Measurements from ENCODE around the gene MLYCD. TPM values are rescaled to one million over a fixed set of nuclear protein-coding genes. Genes with fewer than 3 reads are reported as not detected.

Gene MLYCD
- total RNA-seq, 1 experiment from 2014 or later: 2.0 TPM

DNA sequence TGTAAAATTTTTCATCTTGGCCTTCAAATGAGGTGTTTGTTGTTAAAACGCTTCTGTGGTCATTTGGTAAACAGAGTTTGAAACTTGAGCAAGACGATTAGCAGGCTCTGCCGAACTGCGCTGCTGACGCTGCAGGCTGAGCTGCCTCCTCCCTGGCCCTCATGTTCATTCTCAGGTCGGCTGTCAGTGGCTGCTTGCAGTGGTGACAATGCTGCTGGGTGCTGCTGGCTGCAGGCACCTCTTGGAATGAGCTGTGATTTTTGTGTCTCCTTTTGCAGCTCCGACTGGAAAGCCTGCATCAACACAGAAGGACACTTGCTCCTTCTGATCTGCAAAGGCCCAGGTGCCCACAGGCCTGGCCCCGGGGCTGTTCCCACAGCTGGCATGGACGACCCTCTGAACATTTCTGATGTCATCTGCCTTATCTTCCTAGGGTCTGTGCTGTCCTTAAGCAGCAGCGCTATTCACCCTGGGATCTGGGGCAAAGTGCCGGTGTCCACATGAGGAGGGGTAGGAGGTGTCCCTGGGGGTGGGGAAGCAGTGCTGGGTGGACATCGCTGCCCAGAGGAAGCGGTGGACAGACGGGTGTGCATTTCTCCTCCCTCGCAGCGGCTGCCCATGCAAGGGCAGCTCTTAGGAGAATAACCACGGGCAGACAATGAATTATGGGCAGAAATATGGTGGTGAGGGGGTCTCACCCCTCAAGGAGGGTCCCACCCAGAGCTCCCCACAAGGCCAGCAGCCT, 31.1 kb downstream of the MLYCD start:
- H3K4me3 ChIP-seq (ENCODE audit: low read depth, low read length, poor library complexity, severe bottlenecking): no peak overlapping the region
- BruUV-seq (replicated peaks): no TSS peak
- ChIA-PET POLR2A (ENCODE audit: low non-redundant PET) (no interaction called here), CTCF (no interaction called here)
- H3K27ac ChIP-seq (ENCODE audit: low read depth, low read length, poor library complexity, severe bottlenecking): no peak overlapping the region
- H3K4me1 ChIP-seq (ENCODE audit: insufficient read depth, low read length, poor library complexity, severe bottlenecking): no peaks in the 10 kb centered on the region
- intact Hi-C loops (cut with micrococcal nuclease; ENCODE audit: unreplicated experiment): no loop called here
- H3K36me3 ChIP-seq (ENCODE audit: insufficient read depth, low read length, poor library complexity, severe bottlenecking): no peaks in the 10 kb centered on the region
- H3K9me3 ChIP-seq (ENCODE audit: low read depth, low read length, poor library complexity, severe bottlenecking): no peaks in the 10 kb centered on the region
- peaks cover 5% of the 10 kb centered on the region for H3K27me3 ChIP-seq (replicated peaks; ENCODE audit: insufficient read depth, low read depth, low read length, poor library complexity)
- no peak for DNase-seq (ENCODE audit: low spot score)
- TF ChIP-seq, protein P1, sequence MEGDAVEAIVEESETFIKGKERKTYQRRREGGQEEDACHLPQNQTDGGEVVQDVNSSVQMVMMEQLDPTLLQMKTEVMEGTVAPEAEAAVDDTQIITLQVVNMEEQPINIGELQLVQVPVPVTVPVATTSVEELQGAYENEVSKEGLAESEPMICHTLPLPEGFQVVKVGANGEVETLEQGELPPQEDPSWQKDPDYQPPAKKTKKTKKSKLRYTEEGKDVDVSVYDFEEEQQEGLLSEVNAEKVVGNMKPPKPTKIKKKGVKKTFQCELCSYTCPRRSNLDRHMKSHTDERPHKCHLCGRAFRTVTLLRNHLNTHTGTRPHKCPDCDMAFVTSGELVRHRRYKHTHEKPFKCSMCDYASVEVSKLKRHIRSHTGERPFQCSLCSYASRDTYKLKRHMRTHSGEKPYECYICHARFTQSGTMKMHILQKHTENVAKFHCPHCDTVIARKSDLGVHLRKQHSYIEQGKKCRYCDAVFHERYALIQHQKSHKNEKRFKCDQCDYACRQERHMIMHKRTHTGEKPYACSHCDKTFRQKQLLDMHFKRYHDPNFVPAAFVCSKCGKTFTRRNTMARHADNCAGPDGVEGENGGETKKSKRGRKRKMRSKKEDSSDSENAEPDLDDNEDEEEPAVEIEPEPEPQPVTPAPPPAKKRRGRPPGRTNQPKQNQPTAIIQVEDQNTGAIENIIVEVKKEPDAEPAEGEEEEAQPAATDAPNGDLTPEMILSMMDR (conservative IDR thresholded peaks at IDR 0.05; ENCODE audit: low read depth, low read length): no peak
- no peak for TF ChIP-seq EZH2 (IDR thresholded peaks at IDR 0.05; ENCODE audit: borderline replicate concordance, low read depth, low read length, poor library complexity, severe bottlenecking)

DNA sequence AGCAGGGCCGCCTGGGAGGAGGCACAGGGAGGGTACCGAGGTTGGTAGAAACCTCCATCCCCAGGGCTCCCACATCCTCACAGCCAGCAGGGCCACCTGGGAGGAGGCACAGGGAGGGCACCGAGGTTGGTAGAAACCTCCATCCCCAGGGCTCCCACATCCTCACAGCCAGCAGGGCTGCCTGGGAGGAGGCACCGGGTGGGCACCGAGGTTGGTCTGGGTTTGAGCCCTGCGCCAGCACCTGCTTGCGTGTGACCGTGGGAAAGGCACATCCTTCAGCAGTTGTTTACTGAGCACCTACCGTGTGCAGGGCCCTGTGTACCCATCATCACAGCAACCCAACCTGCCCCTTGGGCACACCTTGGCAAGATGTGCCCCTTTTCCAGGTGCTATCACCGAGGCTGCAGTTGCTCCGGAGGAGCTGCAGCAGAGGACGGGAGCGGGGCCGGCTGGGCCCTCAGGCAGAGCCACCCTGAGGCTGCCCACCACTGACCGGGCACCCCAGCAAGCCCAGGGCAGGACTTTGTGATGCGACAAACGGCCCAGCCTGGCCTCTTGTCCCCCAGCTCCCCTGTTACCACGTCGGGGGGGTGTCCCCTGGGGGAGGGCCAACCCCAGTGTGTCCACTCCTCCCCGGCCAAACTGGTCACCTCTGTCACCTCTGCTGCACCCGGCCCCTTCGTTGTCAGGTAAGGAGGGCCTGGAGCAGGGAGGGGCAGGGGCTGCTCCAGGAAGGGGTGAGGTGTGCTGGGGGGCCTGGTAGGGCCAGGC, 32.0 kb downstream of the MLYCD start:
- Histone ChIP-seq H3K27ac (ENCODE audit: low read depth, low read length, poor library complexity, severe bottlenecking) (no peak overlapping the region), H3K4me3 (ENCODE audit: low read depth, low read length, poor library complexity, severe bottlenecking) (no peak overlapping the region), H3K36me3 (ENCODE audit: insufficient read depth, low read length, poor library complexity, severe bottlenecking) (no peaks in the 10 kb centered on the region), H3K4me1 (ENCODE audit: insufficient read depth, low read length, poor library complexity, severe bottlenecking) (no peaks in the 10 kb centered on the region), H3K9me3 (ENCODE audit: low read depth, low read length, poor library complexity, severe bottlenecking) (no peaks in the 10 kb centered on the region), H3K27me3 (replicated peaks; ENCODE audit: insufficient read depth, low read depth, low read length, poor library complexity) (peaks cover 5% of the 10 kb centered on the region)
- POLR2A ChIA-PET (ENCODE audit: low non-redundant PET): no interaction called here
- no peak for DNase-seq (ENCODE audit: low spot score)
- intact Hi-C loops (cut with micrococcal nuclease; ENCODE audit: unreplicated experiment): no loop called here
- CTCF ChIA-PET: no interaction called here
- no TSS peak for BruUV-seq (replicated peaks)
- TF ChIP-seq, protein P1 (conservative IDR thresholded peaks at IDR 0.05; ENCODE audit: low read depth, low read length): no peak
- no peak for TF ChIP-seq EZH2 (IDR thresholded peaks at IDR 0.05; ENCODE audit: borderline replicate concordance, low read depth, low read length, poor library complexity, severe bottlenecking)

DNA sequence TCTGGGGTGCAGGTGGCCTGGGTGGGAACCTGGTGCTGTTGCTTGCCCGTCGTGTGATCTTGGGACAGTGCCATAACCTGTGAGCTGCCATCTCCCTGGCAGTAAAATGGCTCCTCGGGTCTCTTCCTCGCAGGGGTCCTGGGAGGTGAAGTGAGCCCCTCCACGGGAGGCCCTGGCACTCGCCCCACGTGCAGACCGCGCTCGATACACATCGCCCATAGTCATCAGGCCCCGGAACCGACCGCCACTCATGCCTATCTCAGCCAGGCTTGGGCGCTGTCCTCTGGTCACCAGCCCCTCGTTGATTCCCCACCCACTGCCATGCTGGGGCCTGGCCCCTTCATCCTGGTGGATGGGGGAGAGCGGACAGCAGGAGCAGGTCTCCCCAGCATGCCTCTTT, 32.6 kb downstream of the MLYCD start:
- DNase-seq (ENCODE audit: low spot score): no peak
- H3K9me3 ChIP-seq (ENCODE audit: low read depth, low read length, poor library complexity, severe bottlenecking): no peaks in the 10 kb centered on the region
- intact Hi-C loops (cut with micrococcal nuclease; ENCODE audit: unreplicated experiment): no loop called here
- ChIA-PET CTCF (no interaction called here), POLR2A (ENCODE audit: low non-redundant PET) (no interaction called here)
- no peaks in the 10 kb centered on the region for H3K36me3 ChIP-seq (ENCODE audit: insufficient read depth, low read length, poor library complexity, severe bottlenecking)
- no peaks in the 10 kb centered on the region for H3K4me1 ChIP-seq (ENCODE audit: insufficient read depth, low read length, poor library complexity, severe bottlenecking)
- peaks cover 5% of the 10 kb centered on the region for H3K27me3 ChIP-seq (replicated peaks; ENCODE audit: insufficient read depth, low read depth, low read length, poor library complexity)
- TF ChIP-seq, protein P1 (conservative IDR thresholded peaks at IDR 0.05; ENCODE audit: low read depth, low read length): no peak
- TF ChIP-seq EZH2 (IDR thresholded peaks at IDR 0.05; ENCODE audit: borderline replicate concordance, low read depth, low read length, poor library complexity, severe bottlenecking): no peak
- H3K4me3 ChIP-seq (ENCODE audit: low read depth, low read length, poor library complexity, severe bottlenecking): no peak overlapping the region
- no TSS peak for BruUV-seq (replicated peaks)
- H3K27ac ChIP-seq (ENCODE audit: low read depth, low read length, poor library complexity, severe bottlenecking): no peak overlapping the region

Measured in A673 (cell line).